ENCODE measurements around the gene CD38.

CD38 gene

DNA sequence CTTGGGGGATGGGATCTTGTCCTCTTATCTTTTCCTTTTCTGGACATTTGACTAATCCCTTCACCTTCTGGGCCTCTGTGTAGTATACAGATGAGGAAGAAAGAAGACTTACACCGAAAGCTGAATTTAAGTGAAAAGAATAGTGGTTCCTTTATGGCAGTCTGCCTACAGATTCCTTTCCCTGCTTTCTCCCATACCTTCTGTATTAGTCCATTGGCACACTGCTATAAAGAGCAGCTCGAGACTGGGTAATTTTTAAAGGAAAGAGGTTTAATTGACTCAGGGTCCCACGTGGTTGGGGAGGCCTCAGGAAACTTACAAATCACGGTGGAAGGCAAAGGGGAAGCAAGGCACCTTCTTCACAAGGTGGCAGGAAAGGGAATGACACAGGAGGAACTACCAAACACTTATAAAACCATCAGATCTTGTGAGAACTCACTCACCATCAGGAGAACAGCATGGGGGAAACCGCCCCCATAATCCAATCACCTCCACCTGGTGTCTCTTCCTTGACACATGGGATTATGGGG, 34.0 kb upstream of the CD38 start:
- H3K36me3 ChIP-seq (ENCODE audit: control insufficient read depth, low read length) = no peaks in the 10 kb centered on the region
- no peaks in the 10 kb centered on the region for H3K79me2 ChIP-seq (ENCODE audit: control insufficient read depth, low read length)
- H3K27me3 ChIP-seq (ENCODE audit: control insufficient read depth, low read length) = no peaks in the 10 kb centered on the region
- H3K4me3 ChIP-seq (ENCODE audit: low read length) = no peak overlapping the region
- no peak overlapping the region for H3K27ac ChIP-seq (ENCODE audit: low read depth, low read length)
- peaks cover 5% of the 10 kb centered on the region; the same call in 1 of the 2 replicates for H3K9me3 ChIP-seq (ENCODE audit: control insufficient read depth, insufficient read depth, low read length)
- no peaks in the 10 kb centered on the region for H3F3A ChIP-seq (ENCODE audit: control insufficient read depth, insufficient read depth)
- no peaks in the 10 kb centered on the region for H4K20me1 ChIP-seq (ENCODE audit: control insufficient read depth, insufficient read depth, low read depth, low read length)
- H3K4me2 ChIP-seq (ENCODE audit: low read length) = no peak overlapping the region
- H3K9me2 ChIP-seq (replicated peaks; ENCODE audit: control insufficient read depth, low read length) = no peaks in the 10 kb centered on the region
- TF ChIP-seq, protein P1, sequence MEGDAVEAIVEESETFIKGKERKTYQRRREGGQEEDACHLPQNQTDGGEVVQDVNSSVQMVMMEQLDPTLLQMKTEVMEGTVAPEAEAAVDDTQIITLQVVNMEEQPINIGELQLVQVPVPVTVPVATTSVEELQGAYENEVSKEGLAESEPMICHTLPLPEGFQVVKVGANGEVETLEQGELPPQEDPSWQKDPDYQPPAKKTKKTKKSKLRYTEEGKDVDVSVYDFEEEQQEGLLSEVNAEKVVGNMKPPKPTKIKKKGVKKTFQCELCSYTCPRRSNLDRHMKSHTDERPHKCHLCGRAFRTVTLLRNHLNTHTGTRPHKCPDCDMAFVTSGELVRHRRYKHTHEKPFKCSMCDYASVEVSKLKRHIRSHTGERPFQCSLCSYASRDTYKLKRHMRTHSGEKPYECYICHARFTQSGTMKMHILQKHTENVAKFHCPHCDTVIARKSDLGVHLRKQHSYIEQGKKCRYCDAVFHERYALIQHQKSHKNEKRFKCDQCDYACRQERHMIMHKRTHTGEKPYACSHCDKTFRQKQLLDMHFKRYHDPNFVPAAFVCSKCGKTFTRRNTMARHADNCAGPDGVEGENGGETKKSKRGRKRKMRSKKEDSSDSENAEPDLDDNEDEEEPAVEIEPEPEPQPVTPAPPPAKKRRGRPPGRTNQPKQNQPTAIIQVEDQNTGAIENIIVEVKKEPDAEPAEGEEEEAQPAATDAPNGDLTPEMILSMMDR (IDR thresholded peaks at IDR 0.05; ENCODE audit: low read depth, low read length, poor library complexity, severe bottlenecking) = no peak
- TF ChIP-seq EZH2phosphoT487 (IDR thresholded peaks at IDR 0.05; ENCODE audit: borderline replicate concordance, low read length) = no peak
- H3K4me1 ChIP-seq (ENCODE audit: control insufficient read depth, low read length) = no peaks in the 10 kb centered on the region

DNA sequence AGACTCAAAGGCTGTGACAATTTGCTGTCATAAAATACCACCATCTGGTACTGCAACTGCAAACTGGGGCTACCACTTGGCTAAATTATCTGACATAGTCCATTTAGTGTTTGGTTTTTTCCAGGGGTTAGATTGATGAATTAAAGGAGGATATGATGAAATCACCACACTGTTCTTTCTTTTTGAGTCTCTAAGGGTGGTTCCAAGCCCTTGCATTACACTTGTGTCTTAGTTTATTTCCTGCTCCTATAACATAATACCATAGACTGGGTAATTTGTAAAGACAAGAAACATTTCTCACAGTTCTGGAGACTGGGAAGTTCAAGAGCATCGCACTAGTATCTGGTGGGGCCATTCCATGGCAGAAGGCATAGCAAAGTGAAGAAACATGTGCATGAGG, 32.0 kb upstream of the CD38 start:
- TF ChIP-seq EZH2phosphoT487 (IDR thresholded peaks at IDR 0.05; ENCODE audit: borderline replicate concordance, low read length) = no peak
- TF ChIP-seq, protein P1 (IDR thresholded peaks at IDR 0.05; ENCODE audit: low read depth, low read length, poor library complexity, severe bottlenecking) = no peak
- Histone ChIP-seq H3F3A (ENCODE audit: control insufficient read depth, insufficient read depth) (no peaks in the 10 kb centered on the region), H3K9me3 (ENCODE audit: control insufficient read depth, insufficient read depth, low read length) (peaks cover 5% of the 10 kb centered on the region; the same call in 1 of the 2 replicates), H3K27ac (ENCODE audit: low read depth, low read length) (no peak overlapping the region), H3K4me1 (ENCODE audit: control insufficient read depth, low read length) (no peaks in the 10 kb centered on the region), H3K4me2 (ENCODE audit: low read length) (no peak overlapping the region), H4K20me1 (ENCODE audit: control insufficient read depth, insufficient read depth, low read depth, low read length) (no peaks in the 10 kb centered on the region), H3K36me3 (ENCODE audit: control insufficient read depth, low read length) (no peaks in the 10 kb centered on the region), H3K4me3 (ENCODE audit: low read length) (no peak overlapping the region), H3K27me3 (ENCODE audit: control insufficient read depth, low read length) (no peaks in the 10 kb centered on the region), H3K9me2 (replicated peaks; ENCODE audit: control insufficient read depth, low read length) (no peaks in the 10 kb centered on the region), H3K79me2 (ENCODE audit: control insufficient read depth, low read length) (no peaks in the 10 kb centered on the region)

DNA sequence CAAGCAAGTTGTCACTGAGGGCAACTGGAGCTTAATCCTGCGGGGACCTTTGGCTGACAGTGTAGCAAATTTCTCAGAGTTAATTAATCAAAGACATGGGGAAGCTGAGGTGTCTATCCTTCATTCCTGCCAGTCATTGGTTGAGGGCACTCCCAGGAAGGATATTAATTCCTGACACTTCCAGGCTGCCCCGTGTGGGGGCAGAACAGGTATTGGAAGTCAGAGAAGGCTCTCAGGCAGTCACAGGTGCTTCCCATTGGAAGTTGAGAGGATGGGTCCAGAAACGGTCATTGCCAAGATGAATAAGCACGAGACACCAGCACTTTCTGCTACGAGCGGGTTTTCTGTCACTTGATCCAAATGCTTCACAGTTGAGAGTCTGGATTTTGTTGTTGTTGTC, 29.1 kb upstream of the CD38 start:
- no peaks in the 10 kb centered on the region for H3K9me3 ChIP-seq (ENCODE audit: control insufficient read depth, insufficient read depth, low read length)
- no peak overlapping the region for H3K4me3 ChIP-seq (ENCODE audit: low read length)
- H3K4me2 ChIP-seq (ENCODE audit: low read length) = no peak overlapping the region
- no peaks in the 10 kb centered on the region for H3K9me2 ChIP-seq (replicated peaks; ENCODE audit: control insufficient read depth, low read length)
- no peaks in the 10 kb centered on the region for H4K20me1 ChIP-seq (ENCODE audit: control insufficient read depth, insufficient read depth, low read depth, low read length)
- H3K36me3 ChIP-seq (ENCODE audit: control insufficient read depth, low read length) = no peaks in the 10 kb centered on the region
- H3K4me1 ChIP-seq (ENCODE audit: control insufficient read depth, low read length) = peaks cover 4% of the 10 kb centered on the region
- TF ChIP-seq EZH2phosphoT487 (IDR thresholded peaks at IDR 0.05; ENCODE audit: borderline replicate concordance, low read length) = no peak
- TF ChIP-seq, protein P1 (IDR thresholded peaks at IDR 0.05; ENCODE audit: low read depth, low read length, poor library complexity, severe bottlenecking) = no peak
- H3K79me2 ChIP-seq (ENCODE audit: control insufficient read depth, low read length) = no peaks in the 10 kb centered on the region
- H3F3A ChIP-seq (ENCODE audit: control insufficient read depth, insufficient read depth) = no peaks in the 10 kb centered on the region
- H3K27ac ChIP-seq (ENCODE audit: low read depth, low read length) = no peak overlapping the region
- H3K27me3 ChIP-seq (ENCODE audit: control insufficient read depth, low read length) = no peaks in the 10 kb centered on the region

Data from DOHH2 (cell line).